Tibial artery (tissue), 4 donors: ENCODE data around the gene DCXR.
A peak's percentile ranks its signal among the peaks of the same experiment; 100 is the strongest.

Experiments used
- DNase-seq, 2 donors: peaks; one replicate each; pipeline ENCODE4 v3.0.0-alpha.2; 2019
- H3K27ac ChIP-seq, 2 donors: fragments of 200-600 bp; sonication (generic) in 1 of 2; 1 replicate in 1 of 2; 2 replicates in 1 of 2; pipeline ENCODE4 v1.5.1; 2018 to 2019; ENCODE audit warnings: mild to moderate bottlenecking in 1 of 2
- H3K27me3 ChIP-seq, 2 donors: fragments of 200-600 bp; sonication (generic) in 1 of 2; one replicate each; pipeline versions ENCODE4 v1.5.1 to v1.6.0; 2016 to 2019
- H3K36me3 ChIP-seq, 3 donors: fragments of 200-600 bp; sonication (generic) in 2 of 3; one replicate each; pipeline ENCODE4 v1.5.1; 2016 to 2019; ENCODE audit warnings: mild to moderate bottlenecking in 2 of 3
- H3K4me1 ChIP-seq, 4 donors: fragments of 200-600 bp; sonication (generic) in 2 of 4; 1 replicate in 3 of 4; 2 replicates in 1 of 4; pipeline ENCODE4 v1.5.1; 2016 to 2019
- H3K4me3 ChIP-seq, 2 donors: fragments of 200-600 bp; sonication (generic) in 1 of 2; 1 replicate in 1 of 2; 2 replicates in 1 of 2; pipeline ENCODE4 v1.5.1; 2018 to 2019; ENCODE audit warnings: mild to moderate bottlenecking in 2 of 2
- H3K9me3 ChIP-seq, 3 donors: fragments of 200-600 bp; sonication (generic) in 1 of 3; one replicate each; pipeline ENCODE4 v1.5.1; 2016 to 2019
- intact Hi-C: fragments of 100-400 bp; cut with DNase I; formaldehyde crosslinking; loops from one replicate; pipeline ENCODE4 v1.15.0; 2023; ENCODE audit warnings: low total_unique reads
- TF ChIP-seq, protein P1 (sequence below), 2 experiments: fragments of 200-600 bp in 1 of 2; fragments of 450-650 bp in 1 of 2; IDR thresholded peaks; one replicate each; pipeline ENCODE4 v1.5.1; 2017 to 2019; ENCODE audit warnings: antibody characterized with exemption in 2 of 2, mild to moderate bottlenecking in 1 of 2, moderate library complexity in 1 of 2

The DCXR gene

GRCh38 chr17:81994593-81995462 is 42.7 kb downstream of the DCXR start:
- H3K4me1 ChIP-seq = peaks cover 0 to 21% (median 18%) of the 10 kb centered on the region in 4 donors
- no peak overlapping the region for H3K27ac ChIP-seq
- no peaks in the 10 kb centered on the region for H3K9me3 ChIP-seq
- peaks cover 0 to 30% (median 7%) of the 10 kb centered on the region in 3 donors for H3K36me3 ChIP-seq
- no peaks in the 10 kb centered on the region for H3K27me3 ChIP-seq
- no peak for DNase-seq
- H3K4me3 ChIP-seq = no peak overlapping the region
- TF ChIP-seq, protein P1, sequence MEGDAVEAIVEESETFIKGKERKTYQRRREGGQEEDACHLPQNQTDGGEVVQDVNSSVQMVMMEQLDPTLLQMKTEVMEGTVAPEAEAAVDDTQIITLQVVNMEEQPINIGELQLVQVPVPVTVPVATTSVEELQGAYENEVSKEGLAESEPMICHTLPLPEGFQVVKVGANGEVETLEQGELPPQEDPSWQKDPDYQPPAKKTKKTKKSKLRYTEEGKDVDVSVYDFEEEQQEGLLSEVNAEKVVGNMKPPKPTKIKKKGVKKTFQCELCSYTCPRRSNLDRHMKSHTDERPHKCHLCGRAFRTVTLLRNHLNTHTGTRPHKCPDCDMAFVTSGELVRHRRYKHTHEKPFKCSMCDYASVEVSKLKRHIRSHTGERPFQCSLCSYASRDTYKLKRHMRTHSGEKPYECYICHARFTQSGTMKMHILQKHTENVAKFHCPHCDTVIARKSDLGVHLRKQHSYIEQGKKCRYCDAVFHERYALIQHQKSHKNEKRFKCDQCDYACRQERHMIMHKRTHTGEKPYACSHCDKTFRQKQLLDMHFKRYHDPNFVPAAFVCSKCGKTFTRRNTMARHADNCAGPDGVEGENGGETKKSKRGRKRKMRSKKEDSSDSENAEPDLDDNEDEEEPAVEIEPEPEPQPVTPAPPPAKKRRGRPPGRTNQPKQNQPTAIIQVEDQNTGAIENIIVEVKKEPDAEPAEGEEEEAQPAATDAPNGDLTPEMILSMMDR (IDR thresholded peaks at IDR 0.05) = no peak
- intact Hi-C loops = no loop called here

- Histone ChIP-seq H3K27me3 (no peaks in the 10 kb centered on the region), H3K27ac (no peak overlapping the region), H3K4me1 (peaks cover 0 to 21% (median 18%) of the 10 kb centered on the region in 4 donors), H3K36me3 (peaks cover 0 to 35% (median 7%) of the 10 kb centered on the region in 3 donors), H3K4me3 (no peak overlapping the region), H3K9me3 (no peaks in the 10 kb centered on the region)
- peak in 1 of 2 donors; percentile 64 for DNase-seq
- intact Hi-C loops = no loop called here
- TF ChIP-seq, protein P1 (IDR thresholded peaks at IDR 0.05) = no peak
Measured at GRCh38 chr17:81993729-81994592, 43.5 kb downstream of the DCXR start.

DNA sequence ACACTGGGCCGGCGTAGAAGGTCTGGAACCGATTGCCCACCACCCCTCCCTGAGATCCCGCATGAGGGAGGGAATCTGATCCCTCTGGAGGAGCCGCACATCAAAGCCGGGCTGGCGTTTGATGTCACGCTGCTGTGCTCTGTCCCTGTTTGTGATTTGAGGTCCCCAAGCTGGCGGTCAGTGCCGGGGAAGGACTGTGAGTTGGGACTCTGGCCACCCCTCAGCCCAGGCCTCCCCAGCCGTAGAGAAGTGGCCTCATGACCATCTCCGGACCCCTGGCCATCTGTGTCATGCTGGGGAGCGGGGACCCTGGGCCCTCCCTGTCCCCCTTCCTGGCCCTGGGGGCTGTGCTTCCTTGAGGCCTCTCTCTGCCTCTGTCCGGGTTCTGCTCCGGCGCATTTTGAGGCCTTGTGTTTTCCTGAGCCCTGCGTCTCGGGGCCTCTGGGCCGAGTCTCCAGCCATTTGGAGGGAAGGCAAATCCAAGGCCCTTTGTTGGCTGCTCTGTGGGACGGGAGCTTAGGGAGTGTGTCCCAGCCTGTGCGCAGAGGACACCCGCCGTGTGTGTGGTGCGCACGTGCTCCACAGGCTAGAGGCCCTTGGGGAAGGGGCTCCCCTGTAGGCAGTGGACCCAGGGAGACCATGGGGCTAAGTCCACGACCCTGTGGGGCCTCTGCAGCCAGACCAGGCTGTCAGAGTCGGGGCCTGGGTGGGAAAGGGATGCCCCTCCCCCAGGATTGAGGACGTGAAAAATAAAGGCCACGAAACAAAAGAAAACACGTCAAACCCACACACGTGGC is 45.0 kb downstream of the DCXR start:
- peaks cover 0 to 47% (median 7%) of the 10 kb centered on the region in 3 donors for H3K36me3 ChIP-seq
- intact Hi-C loops = no loop called here
- no peaks in the 10 kb centered on the region for H3K27me3 ChIP-seq
- H3K9me3 ChIP-seq = no peaks in the 10 kb centered on the region
- peak overlapping the region; percentile 10 to 38 for H3K4me3 ChIP-seq
- no peak for DNase-seq
- peak overlapping the region in 1 of 2 donors; percentile 49 for H3K27ac ChIP-seq
- TF ChIP-seq, protein P1 (IDR thresholded peaks at IDR 0.05) = no peak
- peaks cover 0 to 21% (median 18%) of the 10 kb centered on the region in 4 donors for H3K4me1 ChIP-seq

DNA sequence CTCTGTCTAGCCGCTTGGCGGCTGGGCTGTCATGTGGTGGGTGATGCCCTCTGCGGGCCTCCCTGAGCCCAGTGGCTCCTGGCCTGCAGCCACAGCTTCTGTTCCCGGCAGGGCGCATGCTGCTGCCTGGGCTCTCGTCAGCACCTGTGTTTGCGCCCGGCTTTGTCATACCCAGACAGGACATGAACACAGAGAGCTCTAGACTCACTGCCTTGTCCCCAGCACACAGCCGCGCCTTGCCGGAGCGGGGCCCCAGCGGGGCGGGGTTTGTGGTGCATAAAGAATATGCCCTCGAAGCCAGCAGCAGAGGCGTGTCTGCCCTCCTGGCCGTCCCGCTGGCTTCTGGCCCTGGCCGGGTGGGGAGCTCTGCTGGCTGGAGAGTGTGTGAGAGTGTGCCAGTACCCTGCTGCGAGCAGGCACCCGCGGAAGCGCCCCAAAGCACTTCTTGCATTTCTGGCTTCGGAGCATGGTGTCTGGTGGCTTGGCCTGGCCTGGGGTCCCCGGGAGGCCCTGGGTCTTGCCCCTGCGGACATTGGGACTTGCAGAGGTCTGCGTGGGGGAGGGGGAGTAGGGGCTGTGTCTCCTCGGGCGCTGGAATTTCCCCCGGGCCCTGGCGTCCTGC is 45.7 kb downstream of the DCXR start:
- Histone ChIP-seq H3K9me3 (no peaks in the 10 kb centered on the region), H3K4me1 (peaks cover 0 to 21% (median 18%) of the 10 kb centered on the region in 4 donors), H3K27ac (peak overlapping the region in 1 of 2 donors; percentile 49), H3K4me3 (peak overlapping the region; percentile 10 to 38), H3K27me3 (no peaks in the 10 kb centered on the region), H3K36me3 (peaks cover 0 to 47% (median 11%) of the 10 kb centered on the region in 3 donors)
- TF ChIP-seq, protein P1 (IDR thresholded peaks at IDR 0.05) = no peak
- peak; percentile 45 to 85 for DNase-seq
- intact Hi-C loops = no loop called here
